OCI-LY3 (cell line): Measurements from ENCODE around the gene SMAD6.

ENCODE experiments used
- H2AFZ ChIP-seq: fragments of 200-600, 300-600 bp; shearing (Covaris generic); 2 replicates; pipeline ENCODE4 v1.6.0; 2014; ENCODE audit warnings: antibody characterized with exemption, low read depth, low read length
- H3K27ac ChIP-seq: fragments of 200-600, 300-600 bp; sonication (generic); 2 replicates; pipeline ENCODE4 v1.5.1; 2014; ENCODE audit warnings: mild to moderate bottlenecking, low read length, moderate library complexity, mixed read lengths
- H3K27me3 ChIP-seq: fragments of 200-600, 300-600 bp; sonication (generic); 2 replicates; pipeline ENCODE4 v1.6.1; 2014; ENCODE audit warnings: low read depth, low read length, mixed read lengths
- H3K36me3 ChIP-seq: fragments of 200-600, 300-600 bp; sonication (generic); replicated peaks from 2 replicates; pipeline ENCODE3; 2014; ENCODE audit warnings: low read depth, low read length, mixed read lengths
- H3K4me1 ChIP-seq: fragments of 300-600, 200-600 bp; sonication (generic); 2 replicates; pipeline ENCODE4 v1.6.1; 2014; ENCODE audit warnings: low read length, mixed read lengths
- H3K4me2 ChIP-seq: fragments of 200-600, 300-600 bp; sonication (generic); 2 replicates; pipeline ENCODE4 v1.6.1; 2014; ENCODE audit warnings: low read length, mixed read lengths
- H3K4me3 ChIP-seq: fragments of 300-600, 200-600 bp; sonication (generic); 2 replicates; pipeline ENCODE4 v1.5.1; 2014; ENCODE audit warnings: antibody characterized with exemption, mild to moderate bottlenecking, low read length, moderate library complexity
- H3K79me2 ChIP-seq: fragments of 300-600, 200-600 bp; shearing (Covaris generic); 2 replicates; pipeline ENCODE4 v1.6.1; 2014; ENCODE audit warnings: mild to moderate bottlenecking, low read length, mixed read lengths
- H3K9ac ChIP-seq: fragments of 300-600, 200-600 bp; shearing (Covaris generic); 2 replicates; pipeline ENCODE4 v1.6.0; 2014; ENCODE audit warnings: mild to moderate bottlenecking, low read length, moderate library complexity
- H3K9me3 ChIP-seq: fragments of 200-600, 300-600 bp; shearing (Covaris generic); 2 replicates; pipeline ENCODE4 v1.6.1; 2014; ENCODE audit warnings: low read length, mixed read lengths; ENCODE audit not compliant: insufficient read depth
- H4K20me1 ChIP-seq: fragments of 200-600, 300-600 bp; sonication (generic); 2 replicates; pipeline ENCODE4 v1.6.1; 2016; ENCODE audit warnings: low read length, mixed read lengths; ENCODE audit not compliant: insufficient read depth
- CTCF ChIP-seq: fragments of 200-600, 300-600 bp; sonication (generic); IDR thresholded peaks from 2 replicates; pipeline ENCODE4 v1.5.1; 2014; ENCODE audit warnings: antibody characterized with exemption, low read length, low read depth
- EZH2phosphoT487 ChIP-seq: fragments of 200-600 bp; shearing (Covaris generic); IDR thresholded peaks from 2 replicates; pipeline ENCODE4 v1.6.1; 2018; ENCODE audit warnings: antibody characterized with exemption, mixed run types, low read depth

The SMAD6 gene

GRCh38 chr15:66707310-66708082, 5.5 kb downstream of the SMAD6 start:
- Histone ChIP-seq H3K4me1 (peaks cover 3% of the 10 kb centered on the region; the same call in 1 of the 2 replicates), H3K27ac (no peak overlapping the region), H3K4me2 (no peak overlapping the region), H4K20me1 (no peaks in the 10 kb centered on the region), H2AFZ (no peak overlapping the region), H3K27me3 (no peaks in the 10 kb centered on the region), H3K79me2 (no peaks in the 10 kb centered on the region), H3K9me3 (no peaks in the 10 kb centered on the region), H3K36me3 (no peaks in the 10 kb centered on the region), H3K4me3 (no peak overlapping the region), H3K9ac (no peak overlapping the region)
- no peak for TF ChIP-seq CTCF
- TF ChIP-seq EZH2phosphoT487, result no peak

- Histone ChIP-seq H3K79me2 (no peaks in the 10 kb centered on the region), H3K9me3 (no peaks in the 10 kb centered on the region), H3K4me1 (no peaks in the 10 kb centered on the region), H3K4me3 (no peak overlapping the region), H3K36me3 (no peaks in the 10 kb centered on the region), H3K9ac (no peak overlapping the region), H3K4me2 (no peak overlapping the region), H2AFZ (no peak overlapping the region), H3K27me3 (no peaks in the 10 kb centered on the region), H4K20me1 (no peaks in the 10 kb centered on the region), H3K27ac (no peak overlapping the region)
- no peak for TF ChIP-seq CTCF
- TF ChIP-seq EZH2phosphoT487, result no peak
These were observed 6.4 kb downstream of the SMAD6 start for GRCh38 chr15:66708389-66708788.

GRCh38 chr15:66709884-66710283, 7.8 kb downstream of the SMAD6 start:
- no peak overlapping the region for H3K4me3 ChIP-seq
- H2AFZ ChIP-seq, result no peak overlapping the region
- H3K36me3 ChIP-seq, result no peaks in the 10 kb centered on the region
- H3K9ac ChIP-seq, result no peak overlapping the region
- H3K27ac ChIP-seq, result no peak overlapping the region
- no peak for TF ChIP-seq CTCF
- no peak for TF ChIP-seq EZH2phosphoT487
- H3K4me2 ChIP-seq, result no peak overlapping the region
- no peaks in the 10 kb centered on the region for H3K9me3 ChIP-seq
- H3K79me2 ChIP-seq, result no peaks in the 10 kb centered on the region
- peaks cover 9% of the 10 kb centered on the region for H3K4me1 ChIP-seq
- no peaks in the 10 kb centered on the region for H4K20me1 ChIP-seq
- no peaks in the 10 kb centered on the region for H3K27me3 ChIP-seq

GRCh38 chr15:66711260-66711659, 9.2 kb downstream of the SMAD6 start:
- no peak overlapping the region for H3K9ac ChIP-seq
- H3K4me3 ChIP-seq, result no peak overlapping the region
- no peaks in the 10 kb centered on the region for H3K27me3 ChIP-seq
- no peaks in the 10 kb centered on the region for H3K79me2 ChIP-seq
- H2AFZ ChIP-seq, result no peak overlapping the region
- H4K20me1 ChIP-seq, result no peaks in the 10 kb centered on the region
- no peaks in the 10 kb centered on the region for H3K36me3 ChIP-seq
- no peak for TF ChIP-seq CTCF
- no peak for TF ChIP-seq EZH2phosphoT487
- no peak overlapping the region for H3K4me2 ChIP-seq
- no peak overlapping the region for H3K27ac ChIP-seq
- no peaks in the 10 kb centered on the region for H3K9me3 ChIP-seq
- peaks cover 9% of the 10 kb centered on the region for H3K4me1 ChIP-seq
